Astrocyte of the spinal cord (primary cell): Measurements from ENCODE around the gene DHX16.

Experiments
- DNase-seq: peaks from one replicate; pipeline ENCODE4 v3.0.0; 2011; ENCODE audit warnings: low read depth, low spot score
- H3K4me3 ChIP-seq: 2 replicates; pipeline ENCODE4 v1.5.1; 2011; ENCODE audit warnings: low read depth, mild to moderate bottlenecking, low read length, moderate library complexity
- in situ Hi-C: cut with HindIII; loops from 2 replicates; pipeline ENCODE4 v1.10.0; 2017; ENCODE audit warnings: low sequenced_read_pairs
- TF ChIP-seq, protein P1 (sequence below): IDR thresholded peaks from 2 replicates; pipeline ENCODE4 v1.5.1; 2012; ENCODE audit warnings: low read depth, mild to moderate bottlenecking, low read length, inconsistent platforms

DHX16 gene

DNA sequence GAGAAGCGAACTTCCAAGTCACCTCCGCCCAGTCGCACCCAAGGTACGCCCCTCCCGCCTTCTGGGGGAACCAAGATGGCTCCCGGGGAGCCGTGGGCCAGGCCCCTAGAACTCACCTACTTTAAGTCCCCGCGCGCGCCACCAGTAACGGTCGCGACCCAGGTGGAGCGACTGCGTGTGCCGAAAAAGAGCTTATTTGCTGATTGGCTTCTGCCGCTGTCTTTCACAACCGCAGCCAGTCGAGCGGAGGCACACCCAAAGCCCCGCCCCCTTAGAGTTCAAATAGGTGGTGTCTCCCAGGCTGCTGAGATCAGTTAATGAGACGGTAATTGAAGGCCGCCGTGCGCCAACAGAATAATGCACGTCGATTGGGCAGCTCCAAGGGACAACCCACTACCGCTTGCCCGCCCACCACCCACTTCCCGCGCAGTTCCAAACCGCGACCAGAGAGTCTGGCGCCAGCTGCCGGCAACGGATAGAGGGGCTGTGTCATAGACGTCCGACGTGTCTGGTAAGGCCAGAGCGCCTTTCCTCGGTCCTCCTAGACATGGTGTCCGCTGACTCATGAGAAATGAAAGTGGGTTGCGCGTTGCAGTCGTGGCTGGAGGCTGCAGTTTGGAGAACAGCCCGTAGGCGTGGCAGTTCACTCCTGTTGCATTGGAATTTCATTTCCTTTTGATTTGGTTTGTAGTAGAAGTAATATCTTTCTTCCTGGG lies 44.5 kb upstream of the DHX16 start, which contains the start of gene MDC1:
Gene MDC1, minus strand, starts transcription at position 153 of the 716 bp plus-strand sequence. CDS start 2,106 bp downstream, outside the sequence.
- DNase-seq, result peak; percentile 100
- H3K4me3 ChIP-seq, result peak within 1 kb of the TSS; percentile 78
- TF ChIP-seq, protein P1, sequence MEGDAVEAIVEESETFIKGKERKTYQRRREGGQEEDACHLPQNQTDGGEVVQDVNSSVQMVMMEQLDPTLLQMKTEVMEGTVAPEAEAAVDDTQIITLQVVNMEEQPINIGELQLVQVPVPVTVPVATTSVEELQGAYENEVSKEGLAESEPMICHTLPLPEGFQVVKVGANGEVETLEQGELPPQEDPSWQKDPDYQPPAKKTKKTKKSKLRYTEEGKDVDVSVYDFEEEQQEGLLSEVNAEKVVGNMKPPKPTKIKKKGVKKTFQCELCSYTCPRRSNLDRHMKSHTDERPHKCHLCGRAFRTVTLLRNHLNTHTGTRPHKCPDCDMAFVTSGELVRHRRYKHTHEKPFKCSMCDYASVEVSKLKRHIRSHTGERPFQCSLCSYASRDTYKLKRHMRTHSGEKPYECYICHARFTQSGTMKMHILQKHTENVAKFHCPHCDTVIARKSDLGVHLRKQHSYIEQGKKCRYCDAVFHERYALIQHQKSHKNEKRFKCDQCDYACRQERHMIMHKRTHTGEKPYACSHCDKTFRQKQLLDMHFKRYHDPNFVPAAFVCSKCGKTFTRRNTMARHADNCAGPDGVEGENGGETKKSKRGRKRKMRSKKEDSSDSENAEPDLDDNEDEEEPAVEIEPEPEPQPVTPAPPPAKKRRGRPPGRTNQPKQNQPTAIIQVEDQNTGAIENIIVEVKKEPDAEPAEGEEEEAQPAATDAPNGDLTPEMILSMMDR, result peak; percentile 29
- in situ Hi-C loops, result no loop called here

DNA sequence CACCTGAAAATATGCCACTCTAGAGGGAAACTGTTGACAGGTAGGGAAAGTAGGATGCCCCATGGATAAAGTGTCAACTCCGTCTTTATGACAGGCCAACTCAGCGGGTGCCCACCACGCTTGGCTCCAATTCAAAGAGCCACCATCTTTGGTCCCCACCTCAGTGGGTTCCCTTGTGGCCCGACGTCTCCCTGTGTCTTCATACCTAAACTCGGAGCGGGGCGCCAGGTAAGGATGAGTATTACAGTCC lies 44.0 kb upstream of the DHX16 start:
- H3K4me3 ChIP-seq, result peak overlapping the region; percentile 78
- no peak for DNase-seq
- TF ChIP-seq, protein P1, result no peak
- in situ Hi-C loops, result no loop called here

DNA sequence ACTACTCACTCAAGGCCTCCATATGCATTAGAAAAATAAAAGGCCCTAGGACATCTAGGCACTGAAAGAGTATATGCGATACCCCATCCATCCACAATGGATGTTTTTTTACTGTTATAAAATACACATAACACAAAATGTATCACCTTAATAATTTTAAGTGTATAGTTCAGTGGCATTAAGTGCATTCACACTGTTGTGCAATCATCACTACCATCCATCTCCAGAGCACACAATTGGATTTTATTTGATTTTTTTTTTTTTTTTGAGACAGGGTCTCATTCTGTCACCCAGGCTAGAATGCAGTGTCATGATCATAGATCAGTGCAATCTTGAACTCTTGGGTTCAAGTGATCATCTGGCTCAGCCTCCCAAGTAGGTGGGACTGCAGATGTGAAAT lies 41.5 kb upstream of the DHX16 start:
- in situ Hi-C loops, result no loop called here
- no peak overlapping the region for H3K4me3 ChIP-seq
- TF ChIP-seq, protein P1, result no peak
- DNase-seq, result no peak

DNA sequence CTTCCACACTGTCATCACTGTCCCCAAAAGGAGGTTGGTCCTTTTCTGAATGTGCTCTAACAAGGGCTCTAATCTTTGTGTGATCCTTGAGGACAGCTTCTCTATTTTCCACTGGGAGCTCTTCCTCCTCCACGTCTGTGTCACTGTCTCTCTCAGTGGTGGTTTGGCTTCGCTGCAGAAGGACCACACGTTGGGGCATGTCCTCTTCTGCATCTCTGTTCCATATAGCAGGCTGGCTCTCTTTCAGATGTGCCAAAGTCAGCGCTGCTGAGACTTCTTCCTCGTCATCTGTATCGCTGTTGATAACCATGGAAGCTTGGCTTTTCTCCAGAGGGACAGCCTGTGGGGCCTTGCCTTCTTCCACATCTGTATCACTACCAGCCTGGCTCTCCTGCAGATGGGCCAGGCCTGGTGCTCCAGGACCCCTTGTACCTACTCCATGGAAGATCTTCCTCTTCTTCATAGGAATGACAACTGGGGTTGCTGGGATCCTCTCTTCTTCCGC lies 39.7 kb upstream of the DHX16 start:
- TF ChIP-seq, protein P1, result no peak
- no peak for DNase-seq
- in situ Hi-C loops, result no loop called here
- no peak overlapping the region for H3K4me3 ChIP-seq

DNA sequence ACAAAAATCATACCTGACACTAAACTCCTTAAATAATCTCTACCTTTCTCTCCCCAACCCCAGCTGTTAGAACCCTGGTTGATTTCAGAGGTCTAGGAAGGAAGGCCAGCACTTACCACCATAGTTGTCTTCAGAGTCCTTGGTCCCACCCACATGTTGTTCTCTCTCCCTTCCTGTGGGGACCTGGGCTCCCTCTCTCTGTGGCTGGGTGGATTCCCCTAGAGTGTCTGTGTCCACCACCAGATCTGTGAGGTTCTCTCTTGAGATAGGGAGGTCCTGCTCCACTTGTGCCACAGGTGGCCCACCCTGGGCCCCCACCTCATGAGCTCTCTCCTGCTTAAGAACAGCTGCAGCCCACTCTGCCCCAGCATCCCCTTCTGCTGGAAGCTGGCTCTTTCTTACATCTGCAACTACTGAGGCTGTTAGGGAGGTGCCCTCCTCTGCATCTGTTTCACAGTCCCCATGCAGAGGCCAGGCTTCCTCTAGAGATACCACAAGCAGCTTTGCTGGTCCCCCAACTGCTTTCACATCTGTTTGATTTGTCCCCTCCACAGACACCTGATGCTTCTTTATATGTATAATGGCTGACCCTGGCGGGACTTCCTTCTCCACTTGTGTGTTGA lies 39.1 kb upstream of the DHX16 start:
- TF ChIP-seq, protein P1, result no peak
- no peak overlapping the region for H3K4me3 ChIP-seq
- no peak for DNase-seq
- in situ Hi-C loops, result no loop called here

DNA sequence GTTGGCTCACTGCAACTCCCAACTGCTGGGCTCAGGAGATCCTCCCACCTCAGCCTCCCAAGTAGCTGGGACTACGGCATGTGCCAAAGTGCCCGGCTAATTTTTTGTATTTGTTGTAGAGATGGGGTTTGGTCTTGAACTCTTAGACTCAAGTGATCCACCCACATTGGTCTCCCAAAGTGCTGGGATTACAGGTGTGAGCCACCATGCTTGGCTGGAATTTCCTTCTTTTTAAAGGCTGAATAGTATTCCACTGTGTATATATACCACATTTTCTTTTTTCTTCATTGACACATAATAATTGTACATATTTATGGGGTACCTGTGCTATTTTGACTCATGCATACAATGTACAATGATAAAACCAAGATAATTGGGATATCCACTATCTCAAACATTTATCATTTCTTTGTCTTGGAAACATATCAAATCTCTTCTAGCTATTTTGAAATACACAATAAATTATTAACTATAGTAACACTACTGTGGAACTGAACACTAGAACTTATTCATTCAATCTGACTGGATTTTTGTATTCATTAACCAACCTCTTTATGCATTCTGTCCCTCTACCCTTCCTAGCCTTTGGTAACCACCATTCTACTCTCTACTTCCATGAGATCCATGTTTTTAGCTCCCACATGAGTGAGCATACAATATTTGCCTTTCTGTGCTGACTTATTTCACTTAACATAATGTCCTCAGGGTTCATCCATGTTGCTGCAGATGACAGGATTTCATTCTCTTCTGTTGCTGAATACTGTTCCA lies 36.5 kb upstream of the DHX16 start:
- TF ChIP-seq, protein P1, result no peak
- DNase-seq, result no peak
- in situ Hi-C loops, result no loop called here
- H3K4me3 ChIP-seq, result no peak overlapping the region
